ENCODE measurements around the gene CEND1. TPM values are rescaled to one million over a fixed set of nuclear protein-coding genes. Genes with fewer than 3 reads are reported as not detected.

Gene CEND1
- total RNA-seq, 1 experiment from 2014 or later = 2.7 TPM

DNA sequence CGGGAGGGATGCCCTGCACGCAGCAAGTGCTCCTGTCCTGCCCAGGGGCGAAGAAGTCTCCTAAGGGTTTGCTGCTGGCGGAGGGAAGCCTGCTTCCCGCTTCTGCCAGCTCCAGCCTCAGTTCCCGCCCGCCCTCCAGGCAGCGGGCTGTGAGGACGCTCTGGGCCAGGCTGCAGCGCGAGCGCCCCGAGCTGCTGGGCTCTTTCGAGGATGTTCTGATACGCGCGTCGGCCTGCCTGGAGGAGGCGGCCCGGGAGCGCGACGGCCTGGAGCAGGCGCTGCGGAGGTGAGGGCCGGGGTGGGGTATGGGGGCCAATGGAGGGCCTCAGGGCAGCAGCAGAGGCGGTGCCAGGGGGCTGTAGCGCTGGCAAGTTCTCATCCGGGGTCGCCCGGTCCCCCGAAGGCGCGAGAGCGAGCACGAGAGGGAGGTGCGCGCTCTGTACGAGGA is 40.0 kb upstream of the CEND1 start (continued):
- TF ChIP-seq OVOL2 (CRISPR knock-in tag; IDR thresholded peaks at IDR 0.05; ENCODE audit: borderline replicate concordance) (no peak), ZNF671 (CRISPR knock-in tag; IDR thresholded peaks at IDR 0.05) (no peak), PRRX2 (CRISPR knock-in tag; IDR thresholded peaks at IDR 0.05) (no peak), RORB (CRISPR knock-in tag; IDR thresholded peaks at IDR 0.05) (no peak), SMAD4 (CRISPR knock-in tag; IDR thresholded peaks at IDR 0.05) (no peak), ZNF263 (CRISPR knock-in tag; IDR thresholded peaks at IDR 0.05; ENCODE audit: low read depth) (no peak), CREM (CRISPR knock-in tag; IDR thresholded peaks at IDR 0.05) (no peak), SOX15 (CRISPR knock-in tag; IDR thresholded peaks at IDR 0.05) (no peak)
- TF ChIP-seq, protein P1, sequence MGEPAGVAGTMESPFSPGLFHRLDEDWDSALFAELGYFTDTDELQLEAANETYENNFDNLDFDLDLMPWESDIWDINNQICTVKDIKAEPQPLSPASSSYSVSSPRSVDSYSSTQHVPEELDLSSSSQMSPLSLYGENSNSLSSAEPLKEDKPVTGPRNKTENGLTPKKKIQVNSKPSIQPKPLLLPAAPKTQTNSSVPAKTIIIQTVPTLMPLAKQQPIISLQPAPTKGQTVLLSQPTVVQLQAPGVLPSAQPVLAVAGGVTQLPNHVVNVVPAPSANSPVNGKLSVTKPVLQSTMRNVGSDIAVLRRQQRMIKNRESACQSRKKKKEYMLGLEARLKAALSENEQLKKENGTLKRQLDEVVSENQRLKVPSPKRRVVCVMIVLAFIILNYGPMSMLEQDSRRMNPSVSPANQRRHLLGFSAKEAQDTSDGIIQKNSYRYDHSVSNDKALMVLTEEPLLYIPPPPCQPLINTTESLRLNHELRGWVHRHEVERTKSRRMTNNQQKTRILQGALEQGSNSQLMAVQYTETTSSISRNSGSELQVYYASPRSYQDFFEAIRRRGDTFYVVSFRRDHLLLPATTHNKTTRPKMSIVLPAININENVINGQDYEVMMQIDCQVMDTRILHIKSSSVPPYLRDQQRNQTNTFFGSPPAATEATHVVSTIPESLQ (CRISPR knock-in tag; IDR thresholded peaks at IDR 0.05) = no peak
- TF ChIP-seq, protein P2, sequence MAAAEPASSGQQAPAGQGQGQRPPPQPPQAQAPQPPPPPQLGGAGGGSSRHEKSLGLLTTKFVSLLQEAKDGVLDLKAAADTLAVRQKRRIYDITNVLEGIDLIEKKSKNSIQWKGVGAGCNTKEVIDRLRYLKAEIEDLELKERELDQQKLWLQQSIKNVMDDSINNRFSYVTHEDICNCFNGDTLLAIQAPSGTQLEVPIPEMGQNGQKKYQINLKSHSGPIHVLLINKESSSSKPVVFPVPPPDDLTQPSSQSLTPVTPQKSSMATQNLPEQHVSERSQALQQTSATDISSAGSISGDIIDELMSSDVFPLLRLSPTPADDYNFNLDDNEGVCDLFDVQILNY (CRISPR knock-in tag; IDR thresholded peaks at IDR 0.05) = peak; percentile 44; the same call in 1 of the 2 replicates
- TF ChIP-seq, protein P3, sequence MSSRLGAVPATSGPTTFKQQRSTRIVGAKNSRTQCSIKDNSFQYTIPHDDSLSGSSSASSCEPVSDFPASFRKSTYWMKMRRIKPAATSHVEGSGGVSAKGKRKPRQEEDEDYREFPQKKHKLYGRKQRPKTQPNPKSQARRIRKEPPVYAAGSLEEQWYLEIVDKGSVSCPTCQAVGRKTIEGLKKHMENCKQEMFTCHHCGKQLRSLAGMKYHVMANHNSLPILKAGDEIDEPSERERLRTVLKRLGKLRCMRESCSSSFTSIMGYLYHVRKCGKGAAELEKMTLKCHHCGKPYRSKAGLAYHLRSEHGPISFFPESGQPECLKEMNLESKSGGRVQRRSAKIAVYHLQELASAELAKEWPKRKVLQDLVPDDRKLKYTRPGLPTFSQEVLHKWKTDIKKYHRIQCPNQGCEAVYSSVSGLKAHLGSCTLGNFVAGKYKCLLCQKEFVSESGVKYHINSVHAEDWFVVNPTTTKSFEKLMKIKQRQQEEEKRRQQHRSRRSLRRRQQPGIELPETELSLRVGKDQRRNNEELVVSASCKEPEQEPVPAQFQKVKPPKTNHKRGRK (CRISPR knock-in tag; IDR thresholded peaks at IDR 0.05; ENCODE audit: borderline replicate concordance) = no peak

DNA sequence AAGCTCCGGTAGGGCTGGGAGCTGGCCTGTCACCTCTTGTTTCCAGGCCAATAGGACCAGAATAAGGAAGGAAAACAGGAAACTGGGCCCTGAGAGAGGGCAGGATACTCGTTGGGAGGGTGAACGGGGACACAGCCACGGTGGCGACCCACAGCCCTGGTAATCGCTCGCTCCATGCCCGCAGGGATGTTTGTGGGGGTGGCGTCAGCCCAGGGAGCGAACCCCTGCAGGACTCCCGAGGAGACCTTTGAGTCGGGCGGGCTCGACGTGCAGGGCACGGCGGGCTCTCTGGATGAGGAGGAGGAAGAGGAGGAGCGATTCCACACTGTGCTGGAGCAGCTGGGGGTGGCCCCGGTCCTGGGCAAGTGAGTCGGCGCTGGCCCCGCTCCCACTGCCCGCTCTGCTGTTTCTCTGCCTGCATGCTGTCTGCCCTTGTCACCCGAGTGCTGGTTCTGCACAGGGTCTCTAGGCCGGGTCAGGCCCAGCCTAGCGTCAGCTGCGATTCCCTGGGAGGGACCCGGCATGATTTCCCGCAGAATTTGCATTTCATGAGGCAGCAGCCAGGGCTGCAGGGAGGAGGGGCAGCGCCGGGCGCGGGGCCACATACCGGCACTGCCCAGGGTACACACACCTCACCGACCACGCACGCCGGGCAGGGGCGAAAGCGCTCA is 39.4 kb upstream of the CEND1 start:
- Mint-ChIP-seq H3K27me3 (ENCODE audit: low read depth) (peaks cover 33% of the 10 kb centered on the region), H3K4me3 (peak overlapping the region; percentile 76), H3K36me3 (no peaks in the 10 kb centered on the region), H3K27ac (no peak overlapping the region), H3K9me3 (no peaks in the 10 kb centered on the region), H3K4me1 (peaks cover 48% of the 10 kb centered on the region)
- ChIA-PET POLR2A (interaction anchor here (0.6 to 4.7 kb wide), 7 partner anchors 10 to 214 kb away, joined by 3 to 38 read pairs (median 5); partner anchors contain the start of genes IRF7, PNPLA2, RPLP2 and TSPAN4), CTCF (interaction anchor here (0.5 to 7.7 kb wide), 8 partner anchors 9 to 698 kb away, joined by 3 to 82 read pairs (median 12); partner anchors contain the start of genes PNPLA2, POLR2L and TSPAN4)
- ATAC-seq (peak; percentile 0; the same call in 1 of the 2 replicates), DNase-seq (ENCODE audit: low spot score) (peak; percentile 60)
- TF ChIP-seq, protein P4, sequence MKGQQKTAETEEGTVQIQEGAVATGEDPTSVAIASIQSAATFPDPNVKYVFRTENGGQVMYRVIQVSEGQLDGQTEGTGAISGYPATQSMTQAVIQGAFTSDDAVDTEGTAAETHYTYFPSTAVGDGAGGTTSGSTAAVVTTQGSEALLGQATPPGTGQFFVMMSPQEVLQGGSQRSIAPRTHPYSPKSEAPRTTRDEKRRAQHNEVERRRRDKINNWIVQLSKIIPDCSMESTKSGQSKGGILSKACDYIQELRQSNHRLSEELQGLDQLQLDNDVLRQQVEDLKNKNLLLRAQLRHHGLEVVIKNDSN (CRISPR knock-in tag; IDR thresholded peaks at IDR 0.05) = no peak
- TF ChIP-seq, protein P5, sequence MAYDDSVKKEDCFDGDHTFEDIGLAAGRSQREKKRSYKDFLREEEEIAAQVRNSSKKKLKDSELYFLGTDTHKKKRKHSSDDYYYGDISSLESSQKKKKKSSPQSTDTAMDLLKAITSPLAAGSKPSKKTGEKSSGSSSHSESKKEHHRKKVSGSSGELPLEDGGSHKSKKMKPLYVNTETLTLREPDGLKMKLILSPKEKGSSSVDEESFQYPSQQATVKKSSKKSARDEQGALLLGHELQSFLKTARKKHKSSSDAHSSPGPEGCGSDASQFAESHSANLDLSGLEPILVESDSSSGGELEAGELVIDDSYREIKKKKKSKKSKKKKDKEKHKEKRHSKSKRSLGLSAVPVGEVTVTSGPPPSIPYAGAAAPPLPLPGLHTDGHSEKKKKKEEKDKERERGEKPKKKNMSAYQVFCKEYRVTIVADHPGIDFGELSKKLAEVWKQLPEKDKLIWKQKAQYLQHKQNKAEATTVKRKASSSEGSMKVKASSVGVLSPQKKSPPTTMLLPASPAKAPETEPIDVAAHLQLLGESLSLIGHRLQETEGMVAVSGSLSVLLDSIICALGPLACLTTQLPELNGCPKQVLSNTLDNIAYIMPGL (CRISPR knock-in tag; IDR thresholded peaks at IDR 0.05) = no peak
- TF ChIP-seq ESRRA (CRISPR knock-in tag; IDR thresholded peaks at IDR 0.05; ENCODE audit: borderline replicate concordance) (0 out of 2 replicates have a peak, but pooled peaks have one; percentile 36), FOXJ3 (CRISPR knock-in tag; IDR thresholded peaks at IDR 0.05; ENCODE audit: borderline replicate concordance) (no peak), MYBL2 (CRISPR knock-in tag; IDR thresholded peaks at IDR 0.05) (0 out of 2 replicates have a peak, but pooled peaks have one; percentile 4), SMAD3 (CRISPR knock-in tag; IDR thresholded peaks at IDR 0.05; ENCODE audit: borderline replicate concordance) (0 out of 2 replicates have a peak, but pooled peaks have one; percentile 7), HMGA2 (CRISPR knock-in tag; IDR thresholded peaks at IDR 0.05) (no peak), NFATC4 (CRISPR knock-in tag; IDR thresholded peaks at IDR 0.05) (no peak), ZNF396 (CRISPR knock-in tag; IDR thresholded peaks at IDR 0.05; ENCODE audit: borderline replicate concordance) (no peak), SP1 (CRISPR knock-in tag; conservative IDR thresholded peaks at IDR 0.05) (0 out of 2 replicates have a peak, but pooled peaks have one; percentile 7), ZNF317 (CRISPR knock-in tag; IDR thresholded peaks at IDR 0.05; ENCODE audit: borderline replicate concordance, low read depth) (no peak), ZNF416 (CRISPR knock-in tag; IDR thresholded peaks at IDR 0.05) (no peak)
- TF ChIP-seq, protein P6, sequence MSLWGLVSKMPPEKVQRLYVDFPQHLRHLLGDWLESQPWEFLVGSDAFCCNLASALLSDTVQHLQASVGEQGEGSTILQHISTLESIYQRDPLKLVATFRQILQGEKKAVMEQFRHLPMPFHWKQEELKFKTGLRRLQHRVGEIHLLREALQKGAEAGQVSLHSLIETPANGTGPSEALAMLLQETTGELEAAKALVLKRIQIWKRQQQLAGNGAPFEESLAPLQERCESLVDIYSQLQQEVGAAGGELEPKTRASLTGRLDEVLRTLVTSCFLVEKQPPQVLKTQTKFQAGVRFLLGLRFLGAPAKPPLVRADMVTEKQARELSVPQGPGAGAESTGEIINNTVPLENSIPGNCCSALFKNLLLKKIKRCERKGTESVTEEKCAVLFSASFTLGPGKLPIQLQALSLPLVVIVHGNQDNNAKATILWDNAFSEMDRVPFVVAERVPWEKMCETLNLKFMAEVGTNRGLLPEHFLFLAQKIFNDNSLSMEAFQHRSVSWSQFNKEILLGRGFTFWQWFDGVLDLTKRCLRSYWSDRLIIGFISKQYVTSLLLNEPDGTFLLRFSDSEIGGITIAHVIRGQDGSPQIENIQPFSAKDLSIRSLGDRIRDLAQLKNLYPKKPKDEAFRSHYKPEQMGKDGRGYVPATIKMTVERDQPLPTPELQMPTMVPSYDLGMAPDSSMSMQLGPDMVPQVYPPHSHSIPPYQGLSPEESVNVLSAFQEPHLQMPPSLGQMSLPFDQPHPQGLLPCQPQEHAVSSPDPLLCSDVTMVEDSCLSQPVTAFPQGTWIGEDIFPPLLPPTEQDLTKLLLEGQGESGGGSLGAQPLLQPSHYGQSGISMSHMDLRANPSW (CRISPR knock-in tag; conservative IDR thresholded peaks at IDR 0.05; ENCODE audit: low read depth) = no peak
- TF ChIP-seq, protein P7, sequence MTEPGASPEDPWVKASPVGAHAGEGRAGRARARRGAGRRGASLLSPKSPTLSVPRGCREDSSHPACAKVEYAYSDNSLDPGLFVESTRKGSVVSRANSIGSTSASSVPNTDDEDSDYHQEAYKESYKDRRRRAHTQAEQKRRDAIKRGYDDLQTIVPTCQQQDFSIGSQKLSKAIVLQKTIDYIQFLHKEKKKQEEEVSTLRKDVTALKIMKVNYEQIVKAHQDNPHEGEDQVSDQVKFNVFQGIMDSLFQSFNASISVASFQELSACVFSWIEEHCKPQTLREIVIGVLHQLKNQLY (CRISPR knock-in tag; IDR thresholded peaks at IDR 0.05) = no peak
- TF ChIP-seq, protein P8, sequence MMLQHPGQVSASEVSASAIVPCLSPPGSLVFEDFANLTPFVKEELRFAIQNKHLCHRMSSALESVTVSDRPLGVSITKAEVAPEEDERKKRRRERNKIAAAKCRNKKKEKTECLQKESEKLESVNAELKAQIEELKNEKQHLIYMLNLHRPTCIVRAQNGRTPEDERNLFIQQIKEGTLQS (CRISPR knock-in tag; conservative IDR thresholded peaks at IDR 0.05) = no peak

Measured in WTC11 (cell line).